Breast epithelium (tissue), 3 donors: ENCODE measurements around the gene ARHGEF25.

Experiments used
- POLR2A ChIP-seq: fragments of 450-650 bp; IDR thresholded peaks from one replicate; pipeline ENCODE4 v1.6.1; 2016; ENCODE audit warnings: antibody characterized with exemption, mild to moderate bottlenecking, moderate library complexity
- POLR2AphosphoS5 ChIP-seq, 3 donors: sonication (generic); formaldehyde crosslinking; IDR thresholded peaks; one replicate each; pipeline ENCODE4 v1.6.1; 2017; ENCODE audit warnings: antibody characterized with exemption in 3 of 3
- TF ChIP-seq, protein P1 (sequence below), 3 donors: fragments of 450-650 bp; IDR thresholded peaks; one replicate each; pipeline ENCODE4 v1.5.1; 2016 to 2017; ENCODE audit warnings: antibody characterized with exemption in 3 of 3, mild to moderate bottlenecking in 3 of 3, moderate library complexity in 3 of 3

DNA sequence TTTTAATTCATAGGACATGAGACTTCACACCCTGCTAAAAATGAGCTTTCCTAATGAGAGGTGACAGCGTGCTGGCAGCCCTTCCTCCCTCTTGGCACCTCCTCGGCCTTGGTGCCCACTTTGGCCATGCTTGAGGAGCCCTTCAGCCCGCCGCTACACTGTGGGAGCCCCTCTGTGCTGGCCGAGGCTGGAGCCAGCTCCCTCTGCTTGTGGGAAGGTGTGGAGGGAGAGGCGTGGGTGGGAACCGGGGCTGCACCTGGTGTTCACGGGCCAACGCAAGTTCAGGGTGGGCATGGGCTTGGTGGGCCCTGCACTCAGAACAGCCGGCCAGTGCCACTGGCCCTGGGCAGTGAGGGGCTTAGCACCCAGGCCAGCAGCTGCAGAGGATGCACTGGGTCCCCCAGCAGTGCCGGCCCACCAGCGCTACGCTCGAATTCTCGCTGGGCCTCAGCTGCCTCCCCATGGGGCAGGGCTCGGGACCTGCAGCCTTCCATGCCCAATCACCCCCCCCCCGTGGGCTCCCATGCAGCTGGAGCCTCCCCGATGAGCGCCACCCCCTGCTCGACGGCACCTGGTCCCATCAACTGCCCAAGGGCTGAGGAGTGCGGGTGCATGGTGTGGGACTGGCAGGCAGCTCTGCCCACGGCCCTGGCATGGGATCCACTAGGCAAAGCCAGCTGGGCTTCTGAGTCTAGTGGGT is 44.5 kb downstream of the ARHGEF25 start:
- TF ChIP-seq, protein P1, sequence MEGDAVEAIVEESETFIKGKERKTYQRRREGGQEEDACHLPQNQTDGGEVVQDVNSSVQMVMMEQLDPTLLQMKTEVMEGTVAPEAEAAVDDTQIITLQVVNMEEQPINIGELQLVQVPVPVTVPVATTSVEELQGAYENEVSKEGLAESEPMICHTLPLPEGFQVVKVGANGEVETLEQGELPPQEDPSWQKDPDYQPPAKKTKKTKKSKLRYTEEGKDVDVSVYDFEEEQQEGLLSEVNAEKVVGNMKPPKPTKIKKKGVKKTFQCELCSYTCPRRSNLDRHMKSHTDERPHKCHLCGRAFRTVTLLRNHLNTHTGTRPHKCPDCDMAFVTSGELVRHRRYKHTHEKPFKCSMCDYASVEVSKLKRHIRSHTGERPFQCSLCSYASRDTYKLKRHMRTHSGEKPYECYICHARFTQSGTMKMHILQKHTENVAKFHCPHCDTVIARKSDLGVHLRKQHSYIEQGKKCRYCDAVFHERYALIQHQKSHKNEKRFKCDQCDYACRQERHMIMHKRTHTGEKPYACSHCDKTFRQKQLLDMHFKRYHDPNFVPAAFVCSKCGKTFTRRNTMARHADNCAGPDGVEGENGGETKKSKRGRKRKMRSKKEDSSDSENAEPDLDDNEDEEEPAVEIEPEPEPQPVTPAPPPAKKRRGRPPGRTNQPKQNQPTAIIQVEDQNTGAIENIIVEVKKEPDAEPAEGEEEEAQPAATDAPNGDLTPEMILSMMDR (IDR thresholded peaks at IDR 0.05) = no peak
- no peak for TF ChIP-seq POLR2A
- TF ChIP-seq POLR2AphosphoS5 (IDR thresholded peaks at IDR 0.05) = no peak
